Liver (tissue), 3 donors: ENCODE measurements around the gene TBC1D5.

Source experiments
- JUND ChIP-seq, 2 donors: IDR thresholded peaks; 2 replicates each; pipeline ENCODE4 v1.6.1; 2016; ENCODE audit warnings: antibody characterized with exemption in 2 of 2
- SP1 ChIP-seq: IDR thresholded peaks from 2 replicates; pipeline ENCODE4 v1.6.1; 2018; ENCODE audit warnings: antibody characterized with exemption, mild to moderate bottlenecking
- TF ChIP-seq, protein P1 (sequence below): fragments of 150-350 bp; IDR thresholded peaks from 2 replicates; pipeline ENCODE4 v1.5.1; 2017; ENCODE audit warnings: improper control_type of control experiment, low read depth, low read length; ENCODE audit not compliant: missing input control
- TF ChIP-seq, protein P2 (sequence below): IDR thresholded peaks from 2 replicates; pipeline ENCODE4 v1.6.1; 2016; ENCODE audit warnings: antibody characterized with exemption, mild to moderate bottlenecking
- donor health status: healthy.
- donor health status: healthy.

DNA sequence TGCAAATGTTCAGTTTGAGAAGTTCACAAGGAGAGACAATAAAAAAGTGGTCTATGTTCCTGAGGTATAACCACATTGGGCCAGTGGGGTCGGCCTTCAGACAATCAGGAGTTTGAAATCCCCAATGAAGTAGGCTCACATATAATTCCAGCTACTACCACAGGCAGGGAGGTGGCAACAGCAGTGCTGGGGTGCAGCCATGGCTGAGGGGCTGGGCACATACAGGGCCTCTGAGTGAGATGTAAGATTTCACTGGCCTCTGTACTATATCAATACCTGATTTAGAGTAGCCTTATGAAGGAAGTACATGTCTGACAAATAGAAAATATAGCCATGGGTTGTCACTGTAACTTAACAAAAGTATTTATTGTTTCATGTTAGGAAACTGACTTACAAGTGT, 402.2 kb downstream of the TBC1D5 start:
- TF ChIP-seq, protein P1, sequence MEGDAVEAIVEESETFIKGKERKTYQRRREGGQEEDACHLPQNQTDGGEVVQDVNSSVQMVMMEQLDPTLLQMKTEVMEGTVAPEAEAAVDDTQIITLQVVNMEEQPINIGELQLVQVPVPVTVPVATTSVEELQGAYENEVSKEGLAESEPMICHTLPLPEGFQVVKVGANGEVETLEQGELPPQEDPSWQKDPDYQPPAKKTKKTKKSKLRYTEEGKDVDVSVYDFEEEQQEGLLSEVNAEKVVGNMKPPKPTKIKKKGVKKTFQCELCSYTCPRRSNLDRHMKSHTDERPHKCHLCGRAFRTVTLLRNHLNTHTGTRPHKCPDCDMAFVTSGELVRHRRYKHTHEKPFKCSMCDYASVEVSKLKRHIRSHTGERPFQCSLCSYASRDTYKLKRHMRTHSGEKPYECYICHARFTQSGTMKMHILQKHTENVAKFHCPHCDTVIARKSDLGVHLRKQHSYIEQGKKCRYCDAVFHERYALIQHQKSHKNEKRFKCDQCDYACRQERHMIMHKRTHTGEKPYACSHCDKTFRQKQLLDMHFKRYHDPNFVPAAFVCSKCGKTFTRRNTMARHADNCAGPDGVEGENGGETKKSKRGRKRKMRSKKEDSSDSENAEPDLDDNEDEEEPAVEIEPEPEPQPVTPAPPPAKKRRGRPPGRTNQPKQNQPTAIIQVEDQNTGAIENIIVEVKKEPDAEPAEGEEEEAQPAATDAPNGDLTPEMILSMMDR: no peak
- TF ChIP-seq JUND (IDR thresholded peaks at IDR 0.05) (no peak), SP1 (no peak)
- TF ChIP-seq, protein P2, sequence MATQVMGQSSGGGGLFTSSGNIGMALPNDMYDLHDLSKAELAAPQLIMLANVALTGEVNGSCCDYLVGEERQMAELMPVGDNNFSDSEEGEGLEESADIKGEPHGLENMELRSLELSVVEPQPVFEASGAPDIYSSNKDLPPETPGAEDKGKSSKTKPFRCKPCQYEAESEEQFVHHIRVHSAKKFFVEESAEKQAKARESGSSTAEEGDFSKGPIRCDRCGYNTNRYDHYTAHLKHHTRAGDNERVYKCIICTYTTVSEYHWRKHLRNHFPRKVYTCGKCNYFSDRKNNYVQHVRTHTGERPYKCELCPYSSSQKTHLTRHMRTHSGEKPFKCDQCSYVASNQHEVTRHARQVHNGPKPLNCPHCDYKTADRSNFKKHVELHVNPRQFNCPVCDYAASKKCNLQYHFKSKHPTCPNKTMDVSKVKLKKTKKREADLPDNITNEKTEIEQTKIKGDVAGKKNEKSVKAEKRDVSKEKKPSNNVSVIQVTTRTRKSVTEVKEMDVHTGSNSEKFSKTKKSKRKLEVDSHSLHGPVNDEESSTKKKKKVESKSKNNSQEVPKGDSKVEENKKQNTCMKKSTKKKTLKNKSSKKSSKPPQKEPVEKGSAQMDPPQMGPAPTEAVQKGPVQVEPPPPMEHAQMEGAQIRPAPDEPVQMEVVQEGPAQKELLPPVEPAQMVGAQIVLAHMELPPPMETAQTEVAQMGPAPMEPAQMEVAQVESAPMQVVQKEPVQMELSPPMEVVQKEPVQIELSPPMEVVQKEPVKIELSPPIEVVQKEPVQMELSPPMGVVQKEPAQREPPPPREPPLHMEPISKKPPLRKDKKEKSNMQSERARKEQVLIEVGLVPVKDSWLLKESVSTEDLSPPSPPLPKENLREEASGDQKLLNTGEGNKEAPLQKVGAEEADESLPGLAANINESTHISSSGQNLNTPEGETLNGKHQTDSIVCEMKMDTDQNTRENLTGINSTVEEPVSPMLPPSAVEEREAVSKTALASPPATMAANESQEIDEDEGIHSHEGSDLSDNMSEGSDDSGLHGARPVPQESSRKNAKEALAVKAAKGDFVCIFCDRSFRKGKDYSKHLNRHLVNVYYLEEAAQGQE: no peak
